ENCODE measurements around the gene SIVA1.
"Not testable (repeated sequence)": the region's sequence is repeated elsewhere in the genome, so short reads cannot be mapped to it uniquely, and the experiment has no call there.

SIVA1 gene

GRCh38 chr14:104739026-104739425 lies 13.9 kb upstream of the SIVA1 start:
- Mint-ChIP-seq H3K4me3 (no peak overlapping the region), H3K4me1 (no peaks in the 10 kb centered on the region), H3K27ac (no peak overlapping the region), H3K27me3 (no peaks in the 10 kb centered on the region), H3K36me3 (no peaks in the 10 kb centered on the region), H3K9me3 (no peaks in the 10 kb centered on the region)

GRCh38 chr14:104739546-104740516 lies 13.1 kb upstream of the SIVA1 start:
- no peaks in the 10 kb centered on the region for H3K4me1 Mint-ChIP-seq
- no peaks in the 10 kb centered on the region for H3K9me3 Mint-ChIP-seq
- H3K27me3 Mint-ChIP-seq: no peaks in the 10 kb centered on the region
- no peaks in the 10 kb centered on the region for H3K36me3 Mint-ChIP-seq
- no peak overlapping the region for H3K4me3 Mint-ChIP-seq
- no peak overlapping the region for H3K27ac Mint-ChIP-seq

- no peaks in the 10 kb centered on the region for H3K36me3 Mint-ChIP-seq
- no peaks in the 10 kb centered on the region for H3K9me3 Mint-ChIP-seq
- H3K27ac Mint-ChIP-seq: no peak overlapping the region
- no peak overlapping the region for H3K4me3 Mint-ChIP-seq
- H3K4me1 Mint-ChIP-seq: no peaks in the 10 kb centered on the region
- no peaks in the 10 kb centered on the region for H3K27me3 Mint-ChIP-seq
Measured at GRCh38 chr14:104741108-104741802, 11.7 kb upstream of the SIVA1 start.

GRCh38 chr14:104741803-104742251 lies 11.1 kb upstream of the SIVA1 start:
- Mint-ChIP-seq H3K9me3 (no peaks in the 10 kb centered on the region), H3K4me1 (no peaks in the 10 kb centered on the region), H3K27me3 (no peaks in the 10 kb centered on the region), H3K27ac (no peak overlapping the region), H3K4me3 (no peak overlapping the region), H3K36me3 (no peaks in the 10 kb centered on the region)

GRCh38 chr14:104742586-104743455 lies 10.1 kb upstream of the SIVA1 start:
- Mint-ChIP-seq H3K27ac (no peak overlapping the region), H3K36me3 (no peaks in the 10 kb centered on the region), H3K4me1 (no peaks in the 10 kb centered on the region), H3K4me3 (no peak overlapping the region), H3K27me3 (no peaks in the 10 kb centered on the region), H3K9me3 (no peaks in the 10 kb centered on the region)

GRCh38 chr14:104743461-104744380 lies 9.2 kb upstream of the SIVA1 start:
- Mint-ChIP-seq H3K4me3 (no peak overlapping the region), H3K27me3 (no peaks in the 10 kb centered on the region), H3K27ac (no peak overlapping the region), H3K9me3 (no peaks in the 10 kb centered on the region), H3K36me3 (no peaks in the 10 kb centered on the region), H3K4me1 (no peaks in the 10 kb centered on the region)

GRCh38 chr14:104744484-104744883 lies 8.5 kb upstream of the SIVA1 start:
- Mint-ChIP-seq H3K4me3 (no peak overlapping the region), H3K4me1 (no peaks in the 10 kb centered on the region), H3K9me3 (no peaks in the 10 kb centered on the region), H3K36me3 (no peaks in the 10 kb centered on the region), H3K27ac (no peak overlapping the region), H3K27me3 (no peaks in the 10 kb centered on the region)

GRCh38 chr14:104745431-104745830 lies 7.5 kb upstream of the SIVA1 start:
- no peak overlapping the region for H3K4me3 Mint-ChIP-seq
- H3K27me3 Mint-ChIP-seq: no peaks in the 10 kb centered on the region
- no peaks in the 10 kb centered on the region for H3K9me3 Mint-ChIP-seq
- no peak overlapping the region for H3K27ac Mint-ChIP-seq
- H3K4me1 Mint-ChIP-seq: no peaks in the 10 kb centered on the region
- H3K36me3 Mint-ChIP-seq: no peaks in the 10 kb centered on the region

GRCh38 chr14:104746071-104746545 lies 6.8 kb upstream of the SIVA1 start:
- H3K36me3 Mint-ChIP-seq: no peaks in the 10 kb centered on the region
- no peaks in the 10 kb centered on the region for H3K4me1 Mint-ChIP-seq
- no peak overlapping the region for H3K4me3 Mint-ChIP-seq
- no peak overlapping the region for H3K27ac Mint-ChIP-seq
- H3K9me3 Mint-ChIP-seq: no peaks in the 10 kb centered on the region
- H3K27me3 Mint-ChIP-seq: no peaks in the 10 kb centered on the region

- H3K36me3 Mint-ChIP-seq: no peaks in the 10 kb centered on the region
- no peaks in the 10 kb centered on the region for H3K9me3 Mint-ChIP-seq
- no peaks in the 10 kb centered on the region for H3K27me3 Mint-ChIP-seq
- H3K4me3 Mint-ChIP-seq: no peak overlapping the region
- H3K4me1 Mint-ChIP-seq: no peaks in the 10 kb centered on the region
- no peak overlapping the region for H3K27ac Mint-ChIP-seq
Measured at GRCh38 chr14:104746934-104747481, 5.9 kb upstream of the SIVA1 start.

GRCh38 chr14:104747876-104748275 lies 5.1 kb upstream of the SIVA1 start:
- H3K9me3 Mint-ChIP-seq: no peaks in the 10 kb centered on the region

GRCh38 chr14:104749111-104749649 lies 3.8 kb upstream of the SIVA1 start:
- Mint-ChIP-seq H3K4me1 (peaks cover 7% of the 10 kb centered on the region), H3K36me3 (no peaks in the 10 kb centered on the region), H3K9me3 (no peaks in the 10 kb centered on the region), H3K27me3 (no peaks in the 10 kb centered on the region), H3K27ac (no peak overlapping the region), H3K4me3 (no peak overlapping the region)

More at GRCh38 chr14:104747876-104748275, 5.1 kb upstream of the SIVA1 start:
- Mint-ChIP-seq H3K4me3 (no peak overlapping the region), H3K27me3 (no peaks in the 10 kb centered on the region), H3K27ac (no peak overlapping the region), H3K4me1 (no peaks in the 10 kb centered on the region), H3K36me3 (no peaks in the 10 kb centered on the region)

- no peak overlapping the region for H3K4me3 Mint-ChIP-seq
- H3K27me3 Mint-ChIP-seq: no peaks in the 10 kb centered on the region
- H3K4me1 Mint-ChIP-seq: peaks cover 17% of the 10 kb centered on the region
- no peak overlapping the region for H3K27ac Mint-ChIP-seq
- no peaks in the 10 kb centered on the region for H3K36me3 Mint-ChIP-seq
- no peaks in the 10 kb centered on the region for H3K9me3 Mint-ChIP-seq
Measured at GRCh38 chr14:104750056-104750752, 2.7 kb upstream of the SIVA1 start.

- not testable (repeated sequence) for H3K27ac Mint-ChIP-seq, H3K36me3 Mint-ChIP-seq, H3K27me3 Mint-ChIP-seq, H3K9me3 Mint-ChIP-seq
- Mint-ChIP-seq H3K4me3 (peak overlapping the region; percentile 11), H3K4me1 (peaks cover 21% of the 10 kb centered on the region)
Measured at GRCh38 chr14:104750753-104751057, 2.2 kb upstream of the SIVA1 start.

All from activated naive CD4-positive, alpha-beta T cell treated with anti-CD3 and anti-CD28 coated beads, Interleukin-2, amount 50 U/mL, for 24 hours (primary cell).